Measurements from ENCODE around the gene RLF.

- TF ChIP-seq, protein P1, sequence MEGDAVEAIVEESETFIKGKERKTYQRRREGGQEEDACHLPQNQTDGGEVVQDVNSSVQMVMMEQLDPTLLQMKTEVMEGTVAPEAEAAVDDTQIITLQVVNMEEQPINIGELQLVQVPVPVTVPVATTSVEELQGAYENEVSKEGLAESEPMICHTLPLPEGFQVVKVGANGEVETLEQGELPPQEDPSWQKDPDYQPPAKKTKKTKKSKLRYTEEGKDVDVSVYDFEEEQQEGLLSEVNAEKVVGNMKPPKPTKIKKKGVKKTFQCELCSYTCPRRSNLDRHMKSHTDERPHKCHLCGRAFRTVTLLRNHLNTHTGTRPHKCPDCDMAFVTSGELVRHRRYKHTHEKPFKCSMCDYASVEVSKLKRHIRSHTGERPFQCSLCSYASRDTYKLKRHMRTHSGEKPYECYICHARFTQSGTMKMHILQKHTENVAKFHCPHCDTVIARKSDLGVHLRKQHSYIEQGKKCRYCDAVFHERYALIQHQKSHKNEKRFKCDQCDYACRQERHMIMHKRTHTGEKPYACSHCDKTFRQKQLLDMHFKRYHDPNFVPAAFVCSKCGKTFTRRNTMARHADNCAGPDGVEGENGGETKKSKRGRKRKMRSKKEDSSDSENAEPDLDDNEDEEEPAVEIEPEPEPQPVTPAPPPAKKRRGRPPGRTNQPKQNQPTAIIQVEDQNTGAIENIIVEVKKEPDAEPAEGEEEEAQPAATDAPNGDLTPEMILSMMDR (conservative IDR thresholded peaks at IDR 0.05; ENCODE audit: low read depth, low read length) = no peak
- TF ChIP-seq EZH2phosphoT487 (IDR thresholded peaks at IDR 0.05; ENCODE audit: borderline replicate concordance, low read length) = no peak
Observed at GRCh38 chr1:40226192-40226591, 65.0 kb downstream of the RLF start.

All from PC-3 (cell line).